Hematopoietic multipotent progenitor cell treated with erythropoietin and hydrocortisone succinate and interleukin-3 and kit ligand, for 15 days (in vitro differentiated cells): Measurements from ENCODE around the gene ITPR2.
"Not testable (repeated sequence)": the region's sequence is repeated elsewhere in the genome, so short reads cannot be mapped to it uniquely, and the experiment has no call there.

Experiments used
- DNase-seq: peaks from one replicate; pipeline ENCODE4 v3.0.0-alpha.2; 2015; ENCODE audit warnings: low spot score

ITPR2 gene

GRCh38 chr12:26621932-26622331, 211.1 kb downstream of the ITPR2 start:
- DNase-seq: no peak

GRCh38 chr12:26620907-26621306, 212.1 kb downstream of the ITPR2 start:
- DNase-seq: no peak

DNA sequence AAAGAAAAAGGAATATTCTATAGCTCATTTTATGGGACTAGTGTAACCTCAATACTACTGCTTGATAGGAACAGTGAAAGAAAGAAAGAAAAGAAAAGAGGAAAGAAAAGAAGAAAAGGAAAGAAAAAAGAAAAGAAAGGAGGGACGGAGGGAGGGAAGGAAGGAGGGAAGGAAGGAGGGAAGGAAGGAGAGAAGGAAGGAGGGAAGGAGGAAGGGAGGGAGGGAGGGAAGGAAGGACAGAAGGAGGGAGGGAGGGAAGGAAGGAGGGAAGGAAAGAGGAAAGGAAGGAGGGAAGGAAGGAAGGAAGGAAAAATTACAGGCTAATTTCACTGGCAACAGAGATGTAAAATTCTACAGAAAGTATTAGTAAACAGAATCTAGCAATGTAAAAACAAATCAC, 215.5 kb downstream of the ITPR2 start:
- no peak for DNase-seq

DNA sequence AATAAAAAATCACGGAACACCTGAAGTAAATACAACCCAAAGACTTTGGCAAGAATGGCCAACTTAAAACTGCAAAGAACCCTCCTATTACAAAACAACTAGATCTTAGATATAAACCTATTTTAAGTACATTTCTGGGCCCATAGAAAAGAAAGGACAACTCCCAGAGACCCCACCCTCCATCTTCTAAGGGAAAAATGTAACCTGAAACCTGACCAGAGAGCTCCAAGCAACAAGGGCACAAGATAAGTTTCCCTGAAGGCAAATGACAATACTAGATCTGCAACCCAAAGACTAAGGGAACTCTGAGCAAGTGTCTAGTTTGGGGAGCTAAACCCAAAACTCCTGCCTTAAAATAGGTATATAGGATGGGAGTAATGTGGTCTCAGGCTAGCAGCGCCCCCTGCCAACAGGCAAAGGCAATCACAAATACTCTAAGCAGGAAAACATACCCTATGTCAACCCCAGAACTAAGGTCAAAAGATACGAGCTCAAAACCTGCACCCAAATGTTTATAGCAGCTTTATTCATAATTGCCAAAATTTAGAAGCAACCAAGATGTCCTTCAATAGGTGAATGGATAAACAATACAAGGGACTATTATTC, 218.9 kb downstream of the ITPR2 start:
- peak; percentile 10 for DNase-seq

DNA sequence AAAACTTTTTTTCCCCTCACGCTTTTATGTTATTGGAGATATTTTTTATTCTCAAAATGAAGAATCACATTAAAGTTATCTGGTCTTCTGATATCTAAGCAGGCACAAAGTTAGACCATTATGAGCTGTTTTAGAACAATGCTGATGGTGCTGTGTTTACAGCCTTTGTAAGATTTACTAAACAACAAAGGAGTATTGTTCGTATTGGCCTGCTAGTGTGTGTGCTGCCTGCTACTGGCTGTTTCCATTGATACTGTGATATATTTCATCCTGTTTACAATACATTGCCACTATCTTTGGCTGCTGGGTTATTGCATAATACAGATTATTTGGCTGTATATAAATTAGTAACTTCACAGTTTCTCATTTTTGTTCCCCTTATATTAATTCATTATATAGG, 220.8 kb downstream of the ITPR2 start:
- no peak for DNase-seq

DNA sequence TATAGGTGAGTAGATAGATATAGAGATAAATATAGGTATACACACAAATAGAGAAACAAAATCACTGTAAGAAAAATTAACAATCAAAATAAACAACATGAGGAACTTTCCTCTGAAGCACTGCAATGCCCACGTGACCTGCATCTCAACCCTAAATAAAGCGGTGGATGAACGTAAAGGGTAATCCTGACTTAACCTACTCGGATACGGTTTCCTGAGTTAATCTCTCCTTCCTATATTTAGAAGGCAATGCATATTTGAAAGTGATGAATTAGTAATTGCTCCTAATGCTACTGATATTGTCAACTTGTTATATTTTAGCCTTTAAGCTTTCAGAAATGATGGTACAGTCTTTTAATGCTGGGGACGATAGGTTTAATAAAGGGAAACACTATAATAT, 221.4 kb downstream of the ITPR2 start:
- no peak for DNase-seq

DNA sequence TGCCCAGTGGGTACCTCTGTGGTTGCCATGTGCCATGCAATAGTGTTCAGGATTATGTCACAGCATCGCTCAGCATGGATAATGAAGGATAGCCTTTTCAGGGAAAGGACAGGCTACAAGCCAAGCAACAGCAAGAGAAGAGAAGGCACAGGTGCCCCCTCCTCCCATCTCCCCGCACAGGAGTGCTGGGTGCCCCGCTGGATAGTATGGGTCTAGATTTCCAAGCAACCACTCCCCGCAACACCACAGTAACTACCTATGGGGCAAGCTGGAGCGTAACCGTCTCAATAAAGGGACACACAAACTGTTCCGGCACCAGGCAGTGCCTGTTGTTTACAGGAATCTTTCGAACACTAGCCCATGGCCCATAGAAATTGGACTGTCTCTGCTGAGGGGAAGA, 222.2 kb downstream of the ITPR2 start:
- no peak for DNase-seq

GRCh38 chr12:26609986-26610385, 223.0 kb downstream of the ITPR2 start:
- no peak for DNase-seq

DNA sequence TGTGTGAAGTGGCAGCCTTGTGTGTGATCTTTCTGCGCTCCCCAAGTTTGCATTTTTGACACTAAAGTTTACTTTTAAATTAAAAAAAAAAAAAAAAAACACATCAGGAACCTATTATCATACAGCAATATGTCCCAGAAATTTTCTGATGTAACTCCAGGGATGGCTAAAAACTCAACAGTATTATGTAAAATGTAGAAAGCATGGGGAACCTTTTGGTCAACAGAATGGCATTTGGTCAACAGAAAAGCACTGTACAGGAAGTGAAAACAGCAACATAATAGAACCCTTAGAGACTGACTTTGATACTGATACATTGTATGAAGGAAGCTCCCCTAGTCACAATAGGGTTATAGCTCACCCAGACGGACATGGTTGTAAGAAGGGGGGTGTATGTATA, 224.3 kb downstream of the ITPR2 start:
- no peak for DNase-seq

DNA sequence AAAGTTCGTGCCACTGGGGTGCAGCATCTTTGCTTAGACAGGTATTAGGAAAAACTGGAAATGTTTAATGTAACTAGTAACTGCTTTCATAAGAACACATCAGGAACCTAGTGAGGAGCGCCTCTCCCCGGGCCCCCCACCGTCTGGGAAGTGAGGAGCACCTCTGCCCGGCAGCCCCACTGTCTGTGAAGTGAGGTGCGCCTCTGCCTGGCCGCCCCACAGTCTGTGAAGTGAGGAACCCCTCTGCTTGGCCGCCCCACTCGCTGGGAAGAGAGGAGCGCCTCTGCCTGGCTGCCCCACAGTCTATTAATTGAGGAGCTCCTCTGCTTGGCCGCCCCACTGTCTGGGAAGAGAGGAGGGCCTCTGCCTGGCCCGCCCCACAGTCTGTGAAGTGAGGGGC, 224.7 kb downstream of the ITPR2 start:
- no peak for DNase-seq

DNA sequence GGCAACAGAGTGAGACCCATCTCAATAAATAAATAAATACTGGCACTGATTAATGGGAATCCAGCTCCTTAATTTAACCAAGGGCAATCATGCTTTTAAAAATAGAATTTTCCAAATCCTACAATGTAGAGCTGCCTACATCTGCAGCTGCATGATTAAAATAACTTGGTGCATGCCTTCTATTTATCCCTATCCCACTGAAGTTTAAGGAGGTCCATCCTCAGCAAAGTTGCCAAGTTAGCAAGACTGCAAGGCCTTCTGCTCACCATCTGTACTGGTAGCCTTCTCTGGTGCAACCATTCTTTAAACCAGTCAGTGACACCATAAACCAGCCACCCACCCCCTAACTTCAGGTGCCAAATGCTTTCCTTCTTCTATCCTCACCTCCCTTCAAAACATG, 226.1 kb downstream of the ITPR2 start:
- no peak for DNase-seq

DNA sequence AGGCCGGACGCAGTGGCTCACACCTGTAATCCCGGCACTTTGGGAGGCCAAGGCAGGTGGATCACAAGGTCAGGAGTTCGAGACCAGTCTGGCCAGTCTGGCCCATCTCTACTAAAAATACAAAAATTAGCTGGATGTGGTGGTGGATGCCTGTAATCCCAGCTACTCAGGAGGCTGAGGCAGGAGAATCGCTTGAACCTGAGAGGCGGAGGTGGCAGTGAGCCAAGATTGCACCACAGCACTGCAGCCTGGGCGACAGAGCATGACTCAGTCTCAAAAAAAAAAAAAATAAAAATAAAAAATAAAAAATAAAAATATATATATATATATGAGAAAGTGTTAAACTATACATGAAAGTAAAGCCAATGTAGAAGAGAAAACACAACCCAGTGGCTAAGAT, 228.2 kb downstream of the ITPR2 start:
- not testable (repeated sequence) for DNase-seq

- no peak for DNase-seq
Observed at GRCh38 chr12:26599096-26599695, 233.8 kb downstream of the ITPR2 start.

DNA sequence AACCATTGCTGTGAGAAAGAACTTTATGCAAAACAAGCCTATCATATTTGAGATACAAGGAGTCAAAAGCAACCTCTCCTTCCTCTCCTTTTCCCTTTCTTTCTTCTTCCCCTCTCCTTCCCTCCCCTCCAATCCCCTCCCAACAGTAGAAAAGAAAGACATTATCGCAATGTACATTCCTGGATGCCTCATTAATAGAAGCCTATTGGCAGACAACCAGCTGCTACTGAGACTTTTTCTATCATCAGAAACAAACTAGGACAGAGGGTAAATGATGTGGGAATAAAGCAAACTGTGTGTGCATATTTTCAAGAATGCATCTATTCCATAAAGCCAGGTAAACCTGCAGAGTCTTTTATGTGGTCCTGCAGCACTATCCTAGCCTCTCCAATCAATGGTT, 237.2 kb downstream of the ITPR2 start:
- no peak for DNase-seq

DNA sequence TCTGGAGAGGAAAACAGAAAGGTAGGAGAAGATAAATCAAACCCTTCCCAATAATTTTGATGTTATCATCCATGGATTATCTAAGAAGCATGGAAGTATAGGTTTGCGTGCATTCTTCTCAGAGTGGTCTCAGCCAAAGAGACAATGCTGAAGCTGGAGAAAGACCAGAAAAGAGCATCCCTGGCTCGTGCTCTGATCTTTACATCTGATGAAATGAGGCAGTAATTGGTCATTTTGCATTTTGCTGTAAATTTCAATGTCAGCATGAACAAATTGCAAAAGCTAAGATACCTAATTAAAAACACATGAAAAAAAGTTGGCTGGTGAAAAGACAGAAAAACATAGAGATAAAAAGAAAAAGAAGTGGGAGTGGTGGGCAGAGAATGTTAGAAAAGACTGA, 252.4 kb downstream of the ITPR2 start:
- DNase-seq: no peak

GRCh38 chr12:26576266-26576665, 256.7 kb downstream of the ITPR2 start:
- DNase-seq: no peak

GRCh38 chr12:26573225-26573909, 259.6 kb downstream of the ITPR2 start:
- DNase-seq: no peak

GRCh38 chr12:26572137-26572536, 260.9 kb downstream of the ITPR2 start:
- DNase-seq: no peak

DNA sequence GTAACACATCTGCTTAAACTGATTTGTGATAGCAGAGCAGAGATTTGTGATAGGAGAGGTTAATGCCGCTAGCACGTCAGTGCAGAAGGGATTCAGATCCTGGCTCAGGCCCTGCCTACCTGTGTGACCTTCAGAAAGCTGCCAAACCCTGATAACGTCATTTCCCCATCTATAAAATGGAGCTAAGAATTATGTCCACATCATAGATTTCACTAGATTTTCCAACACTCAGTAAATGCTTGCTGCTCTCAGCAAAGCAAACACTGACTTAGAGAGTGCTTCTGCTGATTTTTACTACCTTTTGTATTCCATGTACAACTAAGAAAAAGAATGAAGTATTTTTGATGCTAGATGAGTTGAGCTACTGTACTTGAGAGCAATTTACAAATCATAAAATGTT, 261.4 kb downstream of the ITPR2 start:
- DNase-seq: no peak

DNA sequence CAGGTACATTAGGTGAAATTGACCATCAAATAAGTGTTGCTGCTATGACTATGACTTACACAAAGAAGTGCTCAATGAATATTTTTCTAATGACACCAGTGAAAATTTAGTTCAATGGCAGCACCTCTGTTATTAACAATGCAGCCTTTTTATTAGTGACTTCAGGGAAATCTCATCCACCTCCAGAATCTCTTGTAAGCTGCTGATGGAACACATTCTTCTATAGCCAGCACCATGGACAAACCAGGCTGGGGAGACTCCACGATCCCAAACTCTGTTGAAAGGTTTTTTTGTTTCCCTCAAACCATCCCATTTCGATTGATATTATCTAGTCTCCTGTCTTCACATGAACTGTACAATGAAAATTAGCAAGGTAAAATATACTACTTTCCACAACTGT, 265.9 kb downstream of the ITPR2 start:
- DNase-seq: no peak

DNA sequence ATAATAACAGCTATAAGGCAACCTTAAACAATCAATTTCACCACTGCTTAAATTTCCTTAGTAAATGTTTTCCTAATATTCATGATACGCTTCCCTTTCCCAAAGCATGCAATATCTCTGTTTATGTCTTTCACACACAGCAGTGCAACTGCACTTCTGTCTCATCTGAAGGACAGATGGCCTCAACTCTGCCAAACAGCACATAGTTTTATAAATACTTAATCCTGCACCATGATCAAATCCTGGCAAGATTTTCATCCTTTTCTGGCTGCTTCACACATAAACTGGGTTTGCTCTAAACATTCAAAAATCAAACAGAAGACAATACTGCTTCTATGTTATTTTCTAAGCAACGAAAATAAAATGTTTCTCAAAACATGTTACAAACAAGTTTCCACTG, 266.3 kb downstream of the ITPR2 start:
- DNase-seq: no peak

DNA sequence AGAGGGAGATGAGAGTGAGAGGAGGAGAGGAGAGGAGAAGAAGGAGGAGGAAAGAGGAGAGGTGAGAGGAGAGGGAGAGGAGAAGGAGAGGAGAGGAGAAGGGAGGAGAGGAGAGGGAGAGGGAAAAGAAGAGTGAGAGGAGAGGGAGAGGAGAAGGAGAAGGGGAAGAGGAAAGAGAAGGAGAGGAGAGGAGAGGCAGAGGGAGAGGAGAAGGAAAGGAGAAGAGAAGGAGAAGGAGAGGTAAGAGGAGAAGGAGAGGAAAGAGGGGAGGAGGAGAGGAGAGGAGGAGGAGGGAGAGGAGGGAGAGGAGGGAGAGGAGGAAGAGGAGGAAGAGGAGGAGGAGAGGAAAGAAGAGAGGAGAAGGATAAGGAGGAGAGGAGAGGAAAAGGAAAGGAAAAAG, 266.8 kb downstream of the ITPR2 start:
- DNase-seq: no peak

GRCh38 chr12:26564391-26564790, 268.6 kb downstream of the ITPR2 start:
- DNase-seq: no peak

DNA sequence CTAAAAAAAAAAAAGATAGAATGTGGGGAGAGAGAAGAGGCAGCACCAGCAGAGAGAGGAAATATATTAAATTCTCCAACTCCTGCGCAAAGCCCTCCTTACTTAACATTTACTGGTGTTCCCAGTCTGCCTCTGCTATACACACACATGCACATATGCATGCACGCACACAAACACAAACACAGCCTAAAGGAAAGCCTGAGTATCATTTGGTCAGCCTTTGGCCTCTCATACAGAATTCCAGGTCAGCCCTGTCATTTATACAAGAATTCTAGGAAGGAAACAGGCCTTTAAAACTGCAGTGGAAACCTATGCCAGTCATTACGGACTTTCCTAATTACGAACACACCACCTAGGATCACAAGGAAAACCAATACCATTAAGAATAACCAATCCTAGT, 269.4 kb downstream of the ITPR2 start:
- no peak for DNase-seq
